ENCODE data around the gene NUDCD3. TPM values are rescaled to one million over a fixed set of nuclear protein-coding genes. Genes with fewer than 3 reads are reported as not detected.

NUDCD3 gene
- total and polyA plus RNA-seq, 4 donors, result 24.8 to 91.0 (median 52.4) TPM

DNA sequence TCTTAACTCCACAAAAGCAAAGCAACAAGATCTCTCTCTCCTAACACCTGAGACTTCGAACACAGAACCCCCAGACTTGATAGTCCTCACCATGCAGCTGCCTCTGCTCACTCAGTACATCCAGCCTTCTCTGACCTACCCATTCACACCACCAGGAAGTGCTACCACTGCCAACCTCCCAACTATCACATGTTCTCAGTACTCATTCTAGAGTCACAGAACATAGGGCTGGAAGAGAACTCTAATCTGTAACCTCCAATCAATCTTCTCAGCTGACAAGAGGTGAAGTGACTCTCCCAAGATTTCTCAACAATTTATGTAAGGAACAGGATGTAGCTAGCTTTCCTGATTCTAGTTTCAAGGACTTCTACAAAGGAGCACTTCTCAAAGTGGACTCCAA, 3.8 kb downstream of the NUDCD3 start:
- TF ChIP-seq, protein P1, sequence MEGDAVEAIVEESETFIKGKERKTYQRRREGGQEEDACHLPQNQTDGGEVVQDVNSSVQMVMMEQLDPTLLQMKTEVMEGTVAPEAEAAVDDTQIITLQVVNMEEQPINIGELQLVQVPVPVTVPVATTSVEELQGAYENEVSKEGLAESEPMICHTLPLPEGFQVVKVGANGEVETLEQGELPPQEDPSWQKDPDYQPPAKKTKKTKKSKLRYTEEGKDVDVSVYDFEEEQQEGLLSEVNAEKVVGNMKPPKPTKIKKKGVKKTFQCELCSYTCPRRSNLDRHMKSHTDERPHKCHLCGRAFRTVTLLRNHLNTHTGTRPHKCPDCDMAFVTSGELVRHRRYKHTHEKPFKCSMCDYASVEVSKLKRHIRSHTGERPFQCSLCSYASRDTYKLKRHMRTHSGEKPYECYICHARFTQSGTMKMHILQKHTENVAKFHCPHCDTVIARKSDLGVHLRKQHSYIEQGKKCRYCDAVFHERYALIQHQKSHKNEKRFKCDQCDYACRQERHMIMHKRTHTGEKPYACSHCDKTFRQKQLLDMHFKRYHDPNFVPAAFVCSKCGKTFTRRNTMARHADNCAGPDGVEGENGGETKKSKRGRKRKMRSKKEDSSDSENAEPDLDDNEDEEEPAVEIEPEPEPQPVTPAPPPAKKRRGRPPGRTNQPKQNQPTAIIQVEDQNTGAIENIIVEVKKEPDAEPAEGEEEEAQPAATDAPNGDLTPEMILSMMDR (IDR thresholded peaks at IDR 0.05; ENCODE audit: control extremely low read depth, extremely low read depth), result no peak
- Histone ChIP-seq H3K27me3 (ENCODE audit: control insufficient read depth in 3 of 3, insufficient read depth in 3 of 3, low read length in 2 of 3) (no peaks in the 10 kb centered on the region), H3K4me3 (no peak overlapping the region), H3K9me3 (ENCODE audit: control insufficient read depth in 4 of 4, insufficient read depth in 3 of 4, low read length in 3 of 4) (peaks cover 0 to 6% (median 2%) of the 10 kb centered on the region in 4 donors), H3K27ac (ENCODE audit: low read depth in 1 of 2, low read length in 1 of 2) (no peak overlapping the region), H3K36me3 (ENCODE audit: control insufficient read depth in 4 of 4, insufficient read depth in 4 of 4, low read length in 4 of 4) (peaks cover 10 to 38% (median 26%) of the 10 kb centered on the region in 4 donors), H3K4me1 (ENCODE audit: control insufficient read depth in 5 of 5, insufficient read depth in 5 of 5, low read length in 5 of 5) (peaks cover 3 to 24% (median 15%) of the 10 kb centered on the region in 5 donors), H3K9ac (ENCODE audit: insufficient read depth in 1 of 2, low read length in 2 of 2) (no peak overlapping the region)
- DNase-seq (peak in 1 of 3 donors; percentile 2), ATAC-seq (ENCODE audit: insufficient read depth, low FRiP score) (no peak)
- WGBS, 2 donors, result 97% methylated on average over 1 of the region's 1 CpG

DNA sequence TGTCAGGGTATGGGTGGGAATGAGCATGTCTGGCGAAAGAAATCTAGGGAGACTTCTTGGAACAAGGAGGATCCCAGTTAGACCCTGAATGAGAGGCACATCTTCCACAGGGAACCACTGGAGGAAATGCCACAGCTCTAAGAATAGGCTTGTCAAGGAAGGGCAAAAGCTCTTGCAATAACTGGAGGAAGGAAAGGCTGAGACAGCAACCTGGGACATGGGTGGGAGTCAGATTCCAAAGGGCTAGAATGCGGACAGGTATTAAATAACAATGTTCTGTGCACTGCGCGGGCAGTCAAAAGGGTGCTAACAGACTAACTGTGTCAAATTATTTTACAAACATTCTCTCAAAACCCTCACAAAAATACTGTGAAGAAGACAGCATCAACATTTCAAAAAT, 4.5 kb downstream of the NUDCD3 start:
- no peak overlapping the region for H3K4me3 ChIP-seq
- H3K9ac ChIP-seq (ENCODE audit: insufficient read depth in 1 of 2, low read length in 2 of 2), result no peak overlapping the region
- peaks cover 14 to 45% (median 31%) of the 10 kb centered on the region in 4 donors for H3K36me3 ChIP-seq (ENCODE audit: control insufficient read depth in 4 of 4, insufficient read depth in 4 of 4, low read length in 4 of 4)
- peaks cover 3 to 24% (median 12%) of the 10 kb centered on the region in 5 donors for H3K4me1 ChIP-seq (ENCODE audit: control insufficient read depth in 5 of 5, insufficient read depth in 5 of 5, low read length in 5 of 5)
- TF ChIP-seq, protein P1 (IDR thresholded peaks at IDR 0.05; ENCODE audit: control extremely low read depth, extremely low read depth), result no peak
- H3K27ac ChIP-seq (ENCODE audit: low read depth in 1 of 2, low read length in 1 of 2), result peak overlapping the region in 1 of 2 donors; percentile 45
- ATAC-seq (ENCODE audit: insufficient read depth, low FRiP score), result no peak
- WGBS, 2 donors, result 89 to 95% methylated on average over 4 of the region's 4 CpGs
- H3K27me3 ChIP-seq (ENCODE audit: control insufficient read depth in 3 of 3, insufficient read depth in 3 of 3, low read length in 2 of 3), result no peaks in the 10 kb centered on the region
- peaks cover 0 to 6% (median 2%) of the 10 kb centered on the region in 4 donors for H3K9me3 ChIP-seq (ENCODE audit: control insufficient read depth in 4 of 4, insufficient read depth in 3 of 4, low read length in 3 of 4)
- DNase-seq, result no peak

DNA sequence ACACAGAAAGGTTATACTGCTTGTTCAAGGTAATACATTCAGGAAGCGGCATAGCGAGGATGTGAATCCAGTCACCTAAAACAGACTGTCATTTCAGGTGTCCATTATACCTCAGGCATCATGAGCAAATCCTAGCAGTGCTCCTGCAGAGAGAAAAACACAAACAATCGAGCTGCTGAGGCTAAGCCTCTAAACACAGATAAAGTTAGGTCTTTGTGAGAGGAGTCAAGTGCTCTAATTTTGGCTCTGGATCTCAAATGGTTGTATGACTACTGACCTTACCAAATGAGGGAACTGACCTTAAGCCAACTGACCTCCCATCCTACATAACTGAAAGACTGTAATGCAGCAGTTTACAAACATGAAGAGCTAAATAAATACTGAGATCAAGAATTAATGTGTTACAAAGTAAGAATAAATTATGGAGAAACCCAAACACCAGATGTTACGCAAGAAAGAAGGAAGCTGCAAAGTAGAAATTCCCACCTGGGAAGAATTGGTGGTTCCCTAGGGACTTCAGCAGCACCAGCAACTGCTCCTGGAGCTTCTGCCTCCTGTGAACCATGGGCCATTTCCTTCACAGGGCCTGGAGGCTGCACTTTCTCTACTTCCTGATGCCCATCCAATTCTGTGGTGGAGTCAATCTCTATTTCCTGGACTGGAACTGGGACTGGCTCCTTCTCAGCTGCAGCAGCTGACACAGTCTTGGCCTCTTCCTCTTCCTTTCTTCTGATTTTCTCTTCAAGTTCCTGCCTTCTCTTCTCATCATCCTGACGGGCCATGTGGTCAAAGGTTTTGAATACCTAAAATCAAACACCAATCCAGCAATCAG, 5.8 kb downstream of the NUDCD3 start:
- peaks cover 0 to 6% (median 2%) of the 10 kb centered on the region in 4 donors for H3K9me3 ChIP-seq (ENCODE audit: control insufficient read depth in 4 of 4, insufficient read depth in 3 of 4, low read length in 3 of 4)
- H3K4me3 ChIP-seq, result no peak overlapping the region
- TF ChIP-seq, protein P1 (IDR thresholded peaks at IDR 0.05; ENCODE audit: control extremely low read depth, extremely low read depth), result no peak
- DNase-seq (no peak), ATAC-seq (ENCODE audit: insufficient read depth, low FRiP score) (no peak)
- H3K27me3 ChIP-seq (ENCODE audit: control insufficient read depth in 3 of 3, insufficient read depth in 3 of 3, low read length in 2 of 3), result no peaks in the 10 kb centered on the region
- H3K27ac ChIP-seq (ENCODE audit: low read depth in 1 of 2, low read length in 1 of 2), result peak overlapping the region; percentile 24 to 66
- peaks cover 18 to 41% (median 34%) of the 10 kb centered on the region in 4 donors for H3K36me3 ChIP-seq (ENCODE audit: control insufficient read depth in 4 of 4, insufficient read depth in 4 of 4, low read length in 4 of 4)
- 84 to 85% methylated on average over 5 of the region's 5 CpGs for WGBS, 2 donors
- peaks cover 3 to 24% (median 11%) of the 10 kb centered on the region in 5 donors for H3K4me1 ChIP-seq (ENCODE audit: control insufficient read depth in 5 of 5, insufficient read depth in 5 of 5, low read length in 5 of 5)
- no peak overlapping the region for H3K9ac ChIP-seq (ENCODE audit: insufficient read depth in 1 of 2, low read length in 2 of 2)

Data from lung (tissue), 12 donors.